H1 (cell line): Measurements from ENCODE around the gene ELMO1. TPM values are rescaled to one million over a fixed set of nuclear protein-coding genes. Genes with fewer than 3 reads are reported as not detected.

Source experiments
- CBX5 ChIP-seq: fragments of 300-800, 300-1000 bp; sonication (generic); IDR thresholded peaks from 2 replicates; pipeline ENCODE4 v1.7.1; 2016; ENCODE audit warnings: antibody characterized with exemption, low read length, low read depth
- E2F6 ChIP-seq: IDR thresholded peaks from 2 replicates; pipeline ENCODE4 v1.6.1; 2012; ENCODE audit warnings: inconsistent platforms
- JUN ChIP-seq: IDR thresholded peaks from 2 replicates; pipeline ENCODE4 v1.6.1; 2011; ENCODE audit warnings: low read depth, mild to moderate bottlenecking, improper control_type of control experiment, low read length
- KDM5A ChIP-seq: fragments of 200-600 bp; IDR thresholded peaks from 2 replicates; pipeline ENCODE4 v1.7.1; 2012; ENCODE audit warnings: mild to moderate bottlenecking, low read length, inconsistent platforms, mixed read lengths
- NRF1 ChIP-seq: IDR thresholded peaks from 2 replicates; pipeline ENCODE4 v1.6.1; 2011; ENCODE audit warnings: mild to moderate bottlenecking, low read depth, low read length, improper control_type of control experiment
- SIRT6 ChIP-seq: IDR thresholded peaks from one replicate; pipeline ENCODE4 v1.7.1; 2012; ENCODE audit warnings: low read length, inconsistent platforms
- SRF ChIP-seq: IDR thresholded peaks from 2 replicates; pipeline ENCODE4 v1.6.1; 2011; ENCODE audit warnings: mild to moderate bottlenecking, low read depth, low read length, moderate library complexity
- TBP ChIP-seq: IDR thresholded peaks from 2 replicates; pipeline ENCODE4 v1.6.1; 2011; ENCODE audit warnings: low read depth, low read length, improper control_type of control experiment
- polyA plus RNA-seq, 7 experiments: library from polyadenylated mRNA; depleted of rRNA in 3 of 7; stranded (reverse) in 5 of 7; unstranded in 2 of 7; fragments of >200 nt in 5 of 7; fragments of 200-250 nt in 2 of 7; gene quantifications; 1 replicate in 5 of 7; 2 replicates in 1 of 7; 4 replicates in 1 of 7; pipeline versions ENCODE4 v1.2.1 to v1.2.3, GENCODE V29; 2011 to 2013; ENCODE audit warnings: missing spikeins in 2 of 7, mixed read lengths in 2 of 7
- total RNA-seq: library from RNA; stranded (reverse); fragmentation: NEBNext Ultra II Directional; extraction: Animal tissue kit (Norgen Biotek cat#: 25700); gene quantifications from 2 replicates; pipeline ENCODE4 v1.2.1, GENCODE V29; 2021

ELMO1 gene
- total and polyA plus RNA-seq, 2 of the 8 experiments (the other 6 are each of a cell fraction or from before 2014, with no cell fraction given), result 18.4 to 21.0 TPM

GRCh38 chr7:37193087-37193774, 255.4 kb downstream of the ELMO1 start (continued):
- TF ChIP-seq SIRT6 (no peak), JUN (no peak), E2F6 (no peak), CBX5 (no peak), NRF1 (no peak), SRF (no peak), TBP (no peak), KDM5A (no peak)
